Measurements from ENCODE around the gene DCAF7.
A peak's percentile ranks its signal among the peaks of the same experiment; 100 is the strongest.

The DCAF7 gene

GRCh38 chr17:63595132-63595531 lies 44.9 kb downstream of the DCAF7 start:
- no peak for DNase-seq

- no peak for DNase-seq
Measured at GRCh38 chr17:63596856-63597586, 46.7 kb downstream of the DCAF7 start.

- DNase-seq = no peak
Measured at GRCh38 chr17:63598281-63598680, 48.0 kb downstream of the DCAF7 start.

GRCh38 chr17:63600569-63601438 lies 50.5 kb downstream of the DCAF7 start, which contains the start of gene TACO1:
TSS of gene TACO1 (plus strand) at chr17:63600895. CDS start at chr17:63601084, 189 bp downstream.
- peak; percentile 82 for DNase-seq

GRCh38 chr17:63601439-63602371 lies 51.4 kb downstream of the DCAF7 start:
- DNase-seq = no peak

- no peak for DNase-seq
Measured at GRCh38 chr17:63609816-63610573, 59.7 kb downstream of the DCAF7 start.

GRCh38 chr17:63610854-63611253 lies 60.6 kb downstream of the DCAF7 start:
- DNase-seq = no peak

- no peak for DNase-seq
Measured at GRCh38 chr17:63611354-63611753, 61.1 kb downstream of the DCAF7 start.

GRCh38 chr17:63613663-63614062 lies 63.4 kb downstream of the DCAF7 start:
- DNase-seq = no peak

GRCh38 chr17:63621229-63621683 lies 71.0 kb downstream of the DCAF7 start:
- DNase-seq = no peak

GRCh38 chr17:63621684-63622573 lies 71.7 kb downstream of the DCAF7 start, which contains the start of gene MAP3K3:
TSS of gene MAP3K3 (plus strand) at chr17:63622417. CDS start at chr17:63622760, 343 bp downstream.
- DNase-seq = peak; percentile 99

- no peak for DNase-seq
Measured at GRCh38 chr17:63622574-63623390, 72.5 kb downstream of the DCAF7 start.

- no peak for DNase-seq
Measured at GRCh38 chr17:63623786-63624530, 73.7 kb downstream of the DCAF7 start.

GRCh38 chr17:63624531-63624880 lies 74.2 kb downstream of the DCAF7 start:
- DNase-seq = no peak

- DNase-seq = no peak
Measured at GRCh38 chr17:63626551-63627180, 76.4 kb downstream of the DCAF7 start.

- DNase-seq = no peak
Measured at GRCh38 chr17:63629627-63630026, 79.3 kb downstream of the DCAF7 start.

GRCh38 chr17:63631062-63631461 lies 80.8 kb downstream of the DCAF7 start:
- no peak for DNase-seq

- DNase-seq = no peak
Measured at GRCh38 chr17:63631626-63632025, 81.3 kb downstream of the DCAF7 start.

GRCh38 chr17:63633742-63634141 lies 83.5 kb downstream of the DCAF7 start:
- DNase-seq = no peak
